ENCODE results near the gene CCDC150. TPM values are rescaled to one million over a fixed set of nuclear protein-coding genes. Genes with fewer than 3 reads are reported as not detected.

Gene CCDC150
- total RNA-seq, 1 experiment from 2014 or later, result 38.0 TPM

- H3K4me3 ChIP-seq (ENCODE audit: low read depth, low read length, poor library complexity, severe bottlenecking), result no peak overlapping the region
- no peaks in the 10 kb centered on the region for H3K36me3 ChIP-seq (ENCODE audit: insufficient read depth, low read length, poor library complexity, severe bottlenecking)
- H3K4me1 ChIP-seq (ENCODE audit: insufficient read depth, low read length, poor library complexity, severe bottlenecking), result no peaks in the 10 kb centered on the region
- no peak overlapping the region for H3K27ac ChIP-seq (ENCODE audit: low read depth, low read length, poor library complexity, severe bottlenecking)
- TF ChIP-seq EZH2 (IDR thresholded peaks at IDR 0.05; ENCODE audit: borderline replicate concordance, low read depth, low read length, poor library complexity, severe bottlenecking), result no peak
- no peaks in the 10 kb centered on the region for H3K9me3 ChIP-seq (ENCODE audit: low read depth, low read length, poor library complexity, severe bottlenecking)
- BruUV-seq (replicated peaks), result no TSS peak
- ChIA-PET CTCF (no interaction called here), POLR2A (ENCODE audit: low non-redundant PET) (no interaction called here)
- intact Hi-C loops (cut with micrococcal nuclease; ENCODE audit: unreplicated experiment), result no loop called here
- DNase-seq (ENCODE audit: low spot score), result no peak
- no peaks in the 10 kb centered on the region for H3K27me3 ChIP-seq (replicated peaks; ENCODE audit: insufficient read depth, low read depth, low read length, poor library complexity)
These were observed 28.7 kb upstream of the CCDC150 start for GRCh38 chr2:196610796-196611195.

- BruUV-seq (replicated peaks), result no TSS peak
- DNase-seq (ENCODE audit: low spot score), result no peak
- intact Hi-C loops (cut with micrococcal nuclease; ENCODE audit: unreplicated experiment), result no loop called here
- Histone ChIP-seq H3K36me3 (ENCODE audit: insufficient read depth, low read length, poor library complexity, severe bottlenecking) (no peaks in the 10 kb centered on the region), H3K4me3 (ENCODE audit: low read depth, low read length, poor library complexity, severe bottlenecking) (no peak overlapping the region), H3K27ac (ENCODE audit: low read depth, low read length, poor library complexity, severe bottlenecking) (no peak overlapping the region), H3K9me3 (ENCODE audit: low read depth, low read length, poor library complexity, severe bottlenecking) (no peaks in the 10 kb centered on the region), H3K27me3 (replicated peaks; ENCODE audit: insufficient read depth, low read depth, low read length, poor library complexity) (no peaks in the 10 kb centered on the region), H3K4me1 (ENCODE audit: insufficient read depth, low read length, poor library complexity, severe bottlenecking) (no peaks in the 10 kb centered on the region)
- ChIA-PET POLR2A (ENCODE audit: low non-redundant PET) (no interaction called here), CTCF (no interaction called here)
- TF ChIP-seq EZH2 (IDR thresholded peaks at IDR 0.05; ENCODE audit: borderline replicate concordance, low read depth, low read length, poor library complexity, severe bottlenecking) (no peak), CTCF (conservative IDR thresholded peaks at IDR 0.05; ENCODE audit: low read depth, low read length) (no peak)
These were observed 26.2 kb upstream of the CCDC150 start for GRCh38 chr2:196613302-196613701.

- H3K27me3 ChIP-seq (replicated peaks; ENCODE audit: insufficient read depth, low read depth, low read length, poor library complexity), result no peaks in the 10 kb centered on the region
- H3K36me3 ChIP-seq (ENCODE audit: insufficient read depth, low read length, poor library complexity, severe bottlenecking), result no peaks in the 10 kb centered on the region
- H3K27ac ChIP-seq (ENCODE audit: low read depth, low read length, poor library complexity, severe bottlenecking), result no peak overlapping the region
- POLR2A ChIA-PET (ENCODE audit: low non-redundant PET), result no interaction called here
- H3K4me1 ChIP-seq (ENCODE audit: insufficient read depth, low read length, poor library complexity, severe bottlenecking), result no peaks in the 10 kb centered on the region
- BruUV-seq (replicated peaks), result no TSS peak
- no peaks in the 10 kb centered on the region for H3K9me3 ChIP-seq (ENCODE audit: low read depth, low read length, poor library complexity, severe bottlenecking)
- CTCF ChIA-PET, result no interaction called here
- intact Hi-C loops (cut with micrococcal nuclease; ENCODE audit: unreplicated experiment), result no loop called here
- TF ChIP-seq EZH2 (IDR thresholded peaks at IDR 0.05; ENCODE audit: borderline replicate concordance, low read depth, low read length, poor library complexity, severe bottlenecking), result no peak
- TF ChIP-seq CTCF (conservative IDR thresholded peaks at IDR 0.05; ENCODE audit: low read depth, low read length), result no peak
- DNase-seq (ENCODE audit: low spot score), result no peak
- H3K4me3 ChIP-seq (ENCODE audit: low read depth, low read length, poor library complexity, severe bottlenecking), result no peak overlapping the region
These were observed 22.1 kb upstream of the CCDC150 start for GRCh38 chr2:196617430-196617829.

- Histone ChIP-seq H3K36me3 (ENCODE audit: insufficient read depth, low read length, poor library complexity, severe bottlenecking) (no peaks in the 10 kb centered on the region), H3K4me1 (ENCODE audit: insufficient read depth, low read length, poor library complexity, severe bottlenecking) (no peaks in the 10 kb centered on the region), H3K27ac (ENCODE audit: low read depth, low read length, poor library complexity, severe bottlenecking) (no peak overlapping the region), H3K9me3 (ENCODE audit: low read depth, low read length, poor library complexity, severe bottlenecking) (no peaks in the 10 kb centered on the region), H3K4me3 (ENCODE audit: low read depth, low read length, poor library complexity, severe bottlenecking) (no peak overlapping the region), H3K27me3 (replicated peaks; ENCODE audit: insufficient read depth, low read depth, low read length, poor library complexity) (no peaks in the 10 kb centered on the region)
- TF ChIP-seq EZH2 (IDR thresholded peaks at IDR 0.05; ENCODE audit: borderline replicate concordance, low read depth, low read length, poor library complexity, severe bottlenecking) (no peak), CTCF (conservative IDR thresholded peaks at IDR 0.05; ENCODE audit: low read depth, low read length) (no peak)
- ChIA-PET CTCF (no interaction called here), POLR2A (ENCODE audit: low non-redundant PET) (interaction anchor here (0.9 kb wide), 1 partner anchor 22 kb away, joined by 5 read pairs; no protein-coding TSS in a partner anchor)
- no TSS peak for BruUV-seq (replicated peaks)
- intact Hi-C loops (cut with micrococcal nuclease; ENCODE audit: unreplicated experiment), result no loop called here
- DNase-seq (ENCODE audit: low spot score), result no peak
These were observed 20.9 kb upstream of the CCDC150 start for GRCh38 chr2:196618661-196619060.
